MG63 (cell line): Measurements from ENCODE around the gene CBFA2T2. TPM values are rescaled to one million over a fixed set of nuclear protein-coding genes. Genes with fewer than 3 reads are reported as not detected.
A peak's percentile ranks its signal among the peaks of the same experiment; 100 is the strongest.
"Not testable (repeated sequence)": the region's sequence is repeated elsewhere in the genome, so short reads cannot be mapped to it uniquely, and the experiment has no call there.

ENCODE experiments used
- DNase-seq: peaks from one replicate; pipeline ENCODE4 v3.0.0-alpha.2; 2020
- H3K27me3 ChIP-seq: fragments of 250-450 bp; sonication (Bioruptor Pico); 2 replicates; pipeline ENCODE4 v1.5.1; 2020; ENCODE audit warnings: mild to moderate bottlenecking, moderate library complexity
- H3K36me3 ChIP-seq: fragments of 250-450 bp; sonication (Bioruptor Pico); 2 replicates; pipeline ENCODE4 v1.5.1; 2020; ENCODE audit warnings: mild to moderate bottlenecking, moderate library complexity
- H3K4me3 ChIP-seq: fragments of 250-450 bp; sonication (Bioruptor Pico); 2 replicates; pipeline ENCODE4 v1.5.1; 2020; ENCODE audit warnings: mild to moderate bottlenecking, moderate library complexity
- H3K9me3 ChIP-seq: fragments of 250-450 bp; sonication (Bioruptor Pico); 2 replicates; pipeline ENCODE4 v1.5.1; 2020; ENCODE audit warnings: mild to moderate bottlenecking, moderate library complexity
- total RNA-seq: library from RNA; depleted of rRNA; stranded (reverse); fragments of >200 nt; shearing (Covaris generic); gene quantifications from 2 replicates; pipeline ENCODE4 v1.2.3, GENCODE V29; 2014; ENCODE audit warnings: low replicate concordance

Gene CBFA2T2
- total RNA-seq, 1 experiment from 2014 or later, result 7.2 TPM

DNA sequence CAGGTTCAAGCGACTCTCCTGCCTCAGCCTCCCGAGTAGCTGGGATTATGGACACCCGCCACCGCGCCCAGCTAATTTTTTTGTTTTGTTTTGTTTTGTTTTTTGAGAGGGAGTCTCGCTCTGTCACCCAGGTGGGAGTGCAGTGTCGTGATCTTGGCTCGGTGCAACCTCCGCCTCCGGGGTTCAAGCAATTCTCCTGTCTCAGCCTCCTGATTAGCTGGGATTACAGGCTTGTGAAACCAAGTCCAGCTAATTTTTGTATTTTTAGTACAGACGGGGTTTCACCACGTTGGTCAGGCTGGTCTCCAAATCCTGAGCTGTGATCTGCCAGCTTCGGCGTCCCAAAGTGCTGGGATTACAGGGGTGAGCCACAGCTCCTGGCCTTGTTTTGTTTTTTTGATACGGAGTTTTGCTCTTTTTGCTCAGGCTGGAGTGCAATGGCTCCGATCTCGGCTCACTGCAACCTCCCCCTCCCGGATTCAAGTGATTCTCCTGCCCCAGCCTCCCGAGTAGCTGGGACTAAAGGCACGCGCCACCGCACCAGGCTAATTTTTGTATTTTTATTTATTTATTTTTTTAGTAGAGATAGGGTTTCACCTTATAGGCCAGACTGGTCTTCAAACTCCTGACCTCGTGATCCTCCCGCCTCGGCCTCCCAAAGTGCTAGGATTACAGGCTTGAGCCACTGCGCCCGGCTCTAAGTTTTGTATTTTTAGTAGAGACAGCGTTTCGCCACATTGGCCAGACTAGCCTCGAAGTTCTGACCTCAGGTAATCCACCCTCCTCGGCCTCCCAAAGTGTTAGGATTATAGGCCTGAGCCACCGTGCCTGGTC lies 1.0 kb upstream of the CBFA2T2 start:
- peak overlapping the region; percentile 94 for H3K4me3 ChIP-seq
- not testable (repeated sequence) for H3K36me3 ChIP-seq, H3K9me3 ChIP-seq

DNA sequence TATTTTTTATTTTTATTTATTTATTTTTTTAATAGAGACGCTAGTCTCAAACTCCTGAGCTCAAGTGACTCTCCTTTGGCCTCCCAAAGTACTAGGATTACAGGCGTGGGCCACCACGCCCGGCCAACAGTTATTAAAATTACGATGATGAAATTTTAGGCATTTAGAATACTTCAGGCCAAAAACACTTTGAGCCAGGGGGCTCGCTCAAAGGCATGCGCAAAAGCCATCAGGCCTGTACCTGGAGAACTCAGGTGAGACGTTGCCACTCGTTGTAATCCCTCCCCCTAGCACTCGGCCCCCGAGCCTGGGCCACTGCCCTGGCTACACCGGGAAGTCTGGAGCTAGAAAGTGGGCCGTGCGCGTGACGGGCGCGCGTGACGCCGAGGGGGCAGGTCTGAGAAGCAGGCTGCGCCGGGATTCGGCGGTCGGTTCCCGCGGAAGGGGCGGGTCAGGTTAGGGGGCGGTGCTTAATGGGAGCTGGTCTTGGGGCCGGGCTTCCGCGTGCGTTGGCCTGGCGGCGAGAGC lies 337 bp upstream of the CBFA2T2 start:
- no peaks in the 10 kb centered on the region for H3K27me3 ChIP-seq
- DNase-seq, result peak; percentile 98
- H3K9me3 ChIP-seq, result no peaks in the 10 kb centered on the region
- no peaks in the 10 kb centered on the region for H3K36me3 ChIP-seq
- H3K4me3 ChIP-seq, result peak overlapping the region; percentile 94

More for the DNA sequence above, 1.0 kb upstream of the CBFA2T2 start:
- DNase-seq, H3K27me3 ChIP-seq: not testable (repeated sequence)

DNA sequence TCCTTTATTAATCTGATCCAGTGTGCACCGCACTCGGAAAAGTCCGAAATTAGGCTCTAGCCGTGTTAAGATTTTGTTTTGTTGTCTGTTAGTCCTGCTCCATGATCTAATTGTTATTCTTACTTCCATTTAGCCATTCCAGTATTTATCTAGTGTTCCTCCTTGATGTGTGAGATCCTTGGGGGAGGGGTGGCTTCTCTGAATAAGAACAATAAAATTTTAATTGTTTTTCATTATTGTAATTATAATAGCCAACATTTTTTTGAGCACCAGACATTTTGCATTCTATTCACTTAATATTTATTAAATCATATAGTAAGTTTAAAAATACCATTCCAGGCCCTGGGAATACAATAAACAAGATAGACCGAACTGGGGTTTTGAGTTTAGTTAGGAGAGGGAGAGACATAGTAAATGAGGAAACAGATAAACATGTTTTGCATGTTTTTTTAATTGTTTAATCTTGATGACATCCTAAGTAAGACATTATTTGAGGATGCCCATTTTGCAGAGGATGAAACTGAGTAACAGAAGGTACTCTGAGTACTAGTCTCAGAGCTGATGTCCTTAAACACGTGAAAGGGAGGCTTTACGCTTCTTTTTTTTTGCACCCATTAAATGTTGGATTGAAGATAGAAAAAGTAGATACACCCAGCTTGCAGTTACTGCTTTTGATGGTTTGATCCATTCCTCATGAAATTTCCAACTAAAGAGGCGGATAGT lies 1.2 kb downstream of the CBFA2T2 start:
- no peaks in the 10 kb centered on the region for H3K27me3 ChIP-seq
- H3K9me3 ChIP-seq, result no peaks in the 10 kb centered on the region
- no peaks in the 10 kb centered on the region for H3K36me3 ChIP-seq
- no peak for DNase-seq
- peak overlapping the region; percentile 94 for H3K4me3 ChIP-seq

DNA sequence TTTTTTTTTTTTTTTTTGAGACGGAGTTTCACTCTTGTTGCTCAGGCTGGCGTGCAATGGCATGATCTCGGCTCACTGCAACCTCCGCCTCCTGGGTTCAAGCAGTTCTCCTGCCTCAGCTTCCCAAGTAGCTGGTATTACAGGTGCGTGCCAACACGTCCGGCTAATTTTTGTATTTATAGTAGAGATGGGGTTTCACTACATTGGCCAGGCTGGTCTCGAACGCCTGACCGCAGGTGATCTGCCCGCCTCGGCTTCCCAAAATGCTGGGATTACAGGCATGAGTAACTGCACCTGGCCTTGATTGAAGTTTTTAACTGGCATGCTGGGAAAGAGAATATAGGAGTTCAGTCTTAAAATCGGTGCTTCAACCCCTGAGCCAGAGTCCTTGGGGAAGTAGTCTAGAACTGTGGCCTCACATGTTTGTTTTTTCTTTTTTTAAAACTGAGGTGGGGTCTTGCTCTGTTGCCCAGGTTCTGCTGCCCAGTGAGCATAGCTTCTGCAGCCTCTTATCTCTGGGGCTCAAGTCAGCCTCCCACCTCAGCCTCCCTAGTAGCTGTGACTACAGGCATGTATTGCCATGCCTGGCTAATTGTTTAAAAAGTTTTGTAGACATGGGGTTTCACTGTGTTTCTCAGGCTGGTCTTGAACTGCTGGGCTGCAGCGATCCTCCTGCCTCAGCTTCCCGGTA lies 3.3 kb downstream of the CBFA2T2 start:
- Histone ChIP-seq H3K36me3 (no peaks in the 10 kb centered on the region), H3K9me3 (no peaks in the 10 kb centered on the region)
- DNase-seq, result no peak

DNA sequence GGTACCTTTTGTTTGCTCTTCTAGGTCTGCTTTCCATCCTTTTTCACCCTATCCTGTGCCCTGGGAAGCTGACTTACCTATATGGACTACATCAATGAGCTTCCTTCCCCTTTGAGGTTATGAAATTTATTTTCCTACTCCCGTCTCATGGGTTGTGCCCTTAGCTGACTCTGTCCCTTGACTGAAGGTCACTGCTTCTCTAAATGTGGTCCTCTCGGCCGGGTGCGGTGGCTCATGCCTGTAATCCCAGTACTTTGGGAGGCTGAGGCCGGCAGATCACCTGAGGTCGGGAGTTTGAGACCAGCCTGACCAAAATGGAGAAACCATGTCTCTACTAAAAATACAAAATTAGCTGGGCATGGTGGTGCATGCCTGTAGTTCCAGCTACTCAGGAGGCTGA lies 6.9 kb downstream of the CBFA2T2 start:
- not testable (repeated sequence) for H3K36me3 ChIP-seq, H3K27me3 ChIP-seq, H3K4me3 ChIP-seq, H3K9me3 ChIP-seq, DNase-seq

More for the DNA sequence above, 3.3 kb downstream of the CBFA2T2 start:
- Histone ChIP-seq H3K4me3 (no peak overlapping the region), H3K27me3 (no peaks in the 10 kb centered on the region)

DNA sequence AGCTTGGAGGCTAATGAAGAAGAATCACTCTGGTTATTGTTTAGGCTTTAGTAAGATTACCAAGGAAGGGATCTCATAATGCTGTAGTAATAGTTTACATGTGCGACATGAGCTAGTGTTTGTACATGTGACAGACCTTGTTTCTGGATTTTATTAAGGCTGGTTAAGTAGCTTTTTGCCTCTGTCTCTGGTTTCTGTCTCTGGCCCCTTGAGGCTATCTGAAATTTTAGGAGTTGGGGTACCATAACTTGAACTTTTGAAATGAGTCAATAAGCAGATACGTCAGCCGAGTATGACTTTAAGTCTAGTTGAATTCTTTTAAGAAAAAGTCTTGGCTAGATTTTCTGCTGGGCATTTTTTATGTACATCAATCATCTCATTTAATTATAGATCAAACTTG lies 9.5 kb downstream of the CBFA2T2 start:
- no peaks in the 10 kb centered on the region for H3K9me3 ChIP-seq
- H3K27me3 ChIP-seq, result no peaks in the 10 kb centered on the region
- no peak for DNase-seq
- no peaks in the 10 kb centered on the region for H3K36me3 ChIP-seq
- no peak overlapping the region for H3K4me3 ChIP-seq

DNA sequence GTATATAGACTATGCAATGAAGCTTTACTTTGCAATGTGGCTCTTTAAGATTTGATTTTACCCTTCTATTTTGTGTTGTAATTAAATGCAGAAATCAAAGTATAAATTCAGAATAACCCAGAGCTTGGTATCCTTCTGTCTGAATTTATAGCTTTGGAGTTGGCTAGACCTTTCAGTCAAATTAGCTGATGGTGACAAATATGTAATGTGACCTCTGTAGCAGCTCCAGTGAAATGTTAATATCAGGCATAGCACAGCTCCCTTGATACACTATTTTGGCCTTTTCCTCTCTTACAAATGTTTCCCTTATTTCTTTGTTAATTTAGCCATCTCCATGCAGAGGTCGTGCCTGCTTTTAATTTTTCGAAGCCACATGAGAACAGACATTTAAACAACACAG lies 11.1 kb downstream of the CBFA2T2 start:
- Histone ChIP-seq H3K36me3 (no peaks in the 10 kb centered on the region), H3K9me3 (no peaks in the 10 kb centered on the region), H3K27me3 (no peaks in the 10 kb centered on the region), H3K4me3 (no peak overlapping the region)
- DNase-seq, result no peak

DNA sequence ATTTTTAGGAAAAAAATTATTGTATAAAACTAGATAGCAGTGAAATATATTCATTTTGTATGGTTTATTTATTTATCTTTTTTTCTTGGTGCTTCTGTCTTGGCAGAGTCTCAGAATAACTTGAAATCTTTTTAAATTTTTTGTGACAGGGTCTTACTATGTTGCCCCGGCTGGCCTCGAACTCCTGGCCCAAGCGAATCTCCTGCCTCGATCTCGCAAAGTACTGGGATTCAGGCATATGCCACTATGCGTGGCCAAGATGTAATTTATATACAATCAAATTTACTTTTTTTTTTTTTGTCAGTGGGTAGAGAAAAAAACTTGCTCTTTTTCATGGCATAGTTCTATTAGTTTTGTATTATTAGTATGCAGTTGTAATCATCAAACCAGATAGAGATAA lies 13.7 kb downstream of the CBFA2T2 start:
- no peak for DNase-seq
- Histone ChIP-seq H3K27me3 (no peaks in the 10 kb centered on the region), H3K36me3 (no peaks in the 10 kb centered on the region), H3K4me3 (no peak overlapping the region), H3K9me3 (no peaks in the 10 kb centered on the region)

DNA sequence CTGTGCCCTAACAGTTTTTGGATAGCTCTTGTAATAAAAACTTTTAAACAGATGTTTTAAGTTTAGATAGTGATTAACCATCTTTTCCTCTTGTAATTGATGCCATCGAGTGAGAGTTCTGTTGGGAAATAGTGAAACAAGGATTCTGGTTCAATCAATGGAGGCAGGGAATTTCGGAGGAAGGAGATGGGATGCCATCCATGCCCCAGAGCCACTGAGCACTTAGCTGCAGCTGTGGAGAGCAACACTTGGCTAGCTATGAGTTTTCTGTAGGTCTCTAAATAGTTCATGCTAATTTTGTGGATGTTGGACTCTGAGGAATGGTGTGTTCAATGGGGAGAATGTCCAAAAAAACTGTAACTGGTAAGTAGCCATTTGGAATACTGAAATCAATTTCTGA lies 16.7 kb downstream of the CBFA2T2 start:
- DNase-seq, result no peak
- H3K27me3 ChIP-seq, result no peaks in the 10 kb centered on the region
- H3K36me3 ChIP-seq, result no peaks in the 10 kb centered on the region
- H3K9me3 ChIP-seq, result no peaks in the 10 kb centered on the region; the same call in 1 of the 2 replicates
- no peak overlapping the region for H3K4me3 ChIP-seq

DNA sequence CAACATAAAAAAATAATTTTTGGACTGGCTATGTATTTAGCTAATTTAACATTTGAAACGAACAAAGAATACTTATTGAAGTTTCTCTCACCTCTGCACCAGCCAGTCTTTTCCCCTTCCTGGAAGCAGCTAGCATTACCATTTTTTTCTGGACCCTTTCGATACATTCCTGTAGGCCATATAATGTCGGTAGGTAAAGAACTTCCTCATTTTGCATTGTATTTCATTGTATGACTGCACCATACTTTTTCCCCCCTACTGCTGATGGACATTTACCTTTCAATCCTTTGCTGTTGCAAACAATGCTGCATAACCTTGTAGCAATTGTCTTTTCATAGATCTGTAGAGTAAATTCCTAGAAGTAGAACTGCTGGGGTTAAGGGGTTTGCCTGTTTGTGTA lies 17.6 kb downstream of the CBFA2T2 start:
- DNase-seq, result no peak
- Histone ChIP-seq H3K9me3 (no peaks in the 10 kb centered on the region; the same call in 1 of the 2 replicates), H3K36me3 (no peaks in the 10 kb centered on the region), H3K27me3 (no peaks in the 10 kb centered on the region), H3K4me3 (no peak overlapping the region)

DNA sequence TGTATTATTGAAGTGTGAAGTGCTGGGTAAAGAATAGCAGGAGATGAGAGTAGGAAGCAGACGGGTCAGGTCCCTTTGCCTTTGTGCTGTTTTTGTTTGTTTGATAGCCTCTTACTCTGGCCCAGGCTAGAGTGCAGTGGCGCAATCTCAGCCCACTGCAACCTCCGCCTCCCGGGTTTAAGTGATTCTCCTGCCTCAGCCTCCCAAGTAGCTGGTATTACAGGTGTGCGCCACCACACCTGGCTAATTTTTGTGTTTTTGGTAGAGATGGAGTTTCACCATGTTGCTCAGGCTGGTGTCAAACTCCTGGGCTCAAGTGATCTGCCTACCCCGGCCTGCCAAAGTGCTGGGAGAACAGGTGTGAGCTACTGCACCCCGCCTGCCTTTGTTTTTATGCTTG lies 18.1 kb downstream of the CBFA2T2 start:
- not testable (repeated sequence) for H3K36me3 ChIP-seq, H3K4me3 ChIP-seq, DNase-seq, H3K9me3 ChIP-seq, H3K27me3 ChIP-seq

DNA sequence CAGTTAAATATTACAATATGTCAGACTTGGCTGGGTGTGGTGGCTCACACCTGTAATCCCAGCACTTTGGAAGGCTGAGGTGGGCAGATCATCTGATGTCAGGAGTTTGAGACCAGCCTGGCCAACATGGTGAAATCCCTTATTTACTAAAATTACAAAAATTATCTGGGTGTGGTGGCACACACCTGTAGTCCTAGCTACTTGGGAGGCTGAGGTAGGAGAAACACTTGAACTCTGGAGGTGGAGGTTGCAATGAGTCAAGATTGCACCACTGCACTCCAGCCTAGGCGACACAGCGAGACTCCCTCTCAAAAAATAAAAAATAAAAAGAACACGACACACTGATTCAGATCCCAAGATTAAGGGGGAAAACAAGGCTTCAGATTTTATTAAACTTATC lies 19.2 kb downstream of the CBFA2T2 start:
- not testable (repeated sequence) for H3K9me3 ChIP-seq, H3K27me3 ChIP-seq, H3K4me3 ChIP-seq, H3K36me3 ChIP-seq, DNase-seq

DNA sequence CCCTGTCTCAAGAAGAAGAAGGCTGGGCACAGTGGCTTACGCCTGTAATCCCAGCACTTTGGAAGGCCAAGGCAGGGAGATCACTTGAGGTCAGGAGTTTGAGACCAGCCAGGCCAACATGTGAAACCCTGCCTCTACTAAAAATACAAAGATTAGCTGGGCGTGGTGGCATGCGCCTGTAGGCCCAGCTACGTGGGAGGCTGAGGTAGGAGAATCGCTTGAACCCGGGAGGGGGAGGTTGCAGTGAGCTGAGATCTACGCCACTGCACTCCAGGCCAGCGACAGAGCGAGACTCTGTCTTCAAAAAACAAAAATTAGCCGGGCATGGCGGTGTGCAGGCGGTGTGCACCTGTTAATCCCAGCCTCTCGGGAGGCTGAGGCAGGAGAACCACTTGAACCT lies 22.0 kb downstream of the CBFA2T2 start:
- H3K4me3 ChIP-seq, H3K9me3 ChIP-seq, H3K36me3 ChIP-seq, DNase-seq, H3K27me3 ChIP-seq: not testable (repeated sequence)

DNA sequence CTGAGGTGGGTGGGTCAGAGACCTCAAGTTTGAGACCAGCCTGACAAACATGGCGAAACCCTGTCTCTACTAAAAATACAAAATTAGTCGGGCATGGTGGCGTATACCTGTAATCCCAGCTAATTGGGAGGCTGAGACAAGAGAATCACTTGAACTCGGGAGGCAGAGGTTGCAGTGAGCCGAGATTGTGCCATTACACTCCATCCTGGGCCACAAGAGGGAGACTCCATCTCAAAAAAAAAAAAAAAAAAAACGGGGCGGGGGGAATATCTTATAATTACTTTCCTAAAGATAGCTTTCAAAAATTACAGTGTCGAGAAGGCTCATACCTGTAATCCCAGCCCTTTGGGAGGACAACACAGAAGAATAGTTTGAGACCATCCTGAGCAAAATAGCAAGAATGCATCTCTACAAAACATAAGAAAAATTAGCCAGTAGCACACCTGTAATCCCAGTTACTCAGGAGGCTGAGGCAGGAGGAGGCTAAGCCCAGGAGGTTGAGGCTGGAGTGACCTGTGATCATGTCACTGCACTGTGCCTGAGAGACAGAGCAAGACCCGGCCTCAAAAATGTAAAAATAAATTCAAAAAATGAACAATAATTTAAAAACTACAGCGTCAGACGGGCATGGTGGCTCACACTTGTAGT lies 25.8 kb downstream of the CBFA2T2 start:
- Histone ChIP-seq H3K4me3 (no peak overlapping the region), H3K9me3 (no peaks in the 10 kb centered on the region), H3K27me3 (no peaks in the 10 kb centered on the region), H3K36me3 (no peaks in the 10 kb centered on the region)
- DNase-seq, result no peak

DNA sequence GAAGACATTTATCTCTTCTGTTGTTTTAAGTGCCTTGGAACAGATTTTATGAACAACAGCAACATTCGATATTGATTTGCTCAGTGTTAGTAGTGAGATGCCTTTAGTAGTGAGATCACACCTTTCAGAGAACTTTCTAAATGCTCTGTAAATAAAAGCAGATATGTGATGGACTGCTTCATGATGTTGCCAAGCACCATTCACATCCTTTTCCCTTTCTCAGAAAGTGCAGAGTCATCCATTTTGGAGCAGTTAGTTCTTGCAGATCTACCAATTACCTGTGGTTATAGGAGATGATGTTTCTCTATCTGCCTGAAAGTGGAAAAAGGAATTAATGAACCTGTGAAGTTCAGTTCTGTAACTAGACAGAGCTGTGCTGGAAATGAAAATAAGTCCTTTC lies 27.0 kb downstream of the CBFA2T2 start:
- Histone ChIP-seq H3K4me3 (no peak overlapping the region), H3K9me3 (no peaks in the 10 kb centered on the region), H3K36me3 (no peaks in the 10 kb centered on the region), H3K27me3 (no peaks in the 10 kb centered on the region)
- DNase-seq, result no peak

DNA sequence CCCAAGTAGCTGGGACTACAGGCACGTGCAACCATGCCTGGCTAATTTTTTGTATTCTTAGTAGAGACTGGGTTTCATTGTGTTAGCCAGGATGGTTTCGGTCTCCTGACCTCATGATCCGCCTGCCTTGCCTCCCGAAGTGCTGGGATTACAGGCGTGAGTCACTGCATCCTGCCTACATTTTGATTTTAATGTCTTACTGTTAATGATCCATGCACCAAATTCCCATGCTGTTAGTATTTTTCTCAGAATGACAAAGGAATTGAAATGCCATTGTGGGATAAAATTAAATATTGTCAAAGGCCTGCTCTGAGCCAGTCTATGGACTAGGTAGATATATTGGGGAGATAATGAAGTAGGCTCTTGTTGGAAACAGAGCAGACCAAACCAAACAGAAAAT lies 28.2 kb downstream of the CBFA2T2 start:
- DNase-seq, result peak; percentile 87
- Histone ChIP-seq H3K36me3 (no peaks in the 10 kb centered on the region), H3K9me3 (no peaks in the 10 kb centered on the region), H3K27me3 (no peaks in the 10 kb centered on the region), H3K4me3 (no peak overlapping the region)

DNA sequence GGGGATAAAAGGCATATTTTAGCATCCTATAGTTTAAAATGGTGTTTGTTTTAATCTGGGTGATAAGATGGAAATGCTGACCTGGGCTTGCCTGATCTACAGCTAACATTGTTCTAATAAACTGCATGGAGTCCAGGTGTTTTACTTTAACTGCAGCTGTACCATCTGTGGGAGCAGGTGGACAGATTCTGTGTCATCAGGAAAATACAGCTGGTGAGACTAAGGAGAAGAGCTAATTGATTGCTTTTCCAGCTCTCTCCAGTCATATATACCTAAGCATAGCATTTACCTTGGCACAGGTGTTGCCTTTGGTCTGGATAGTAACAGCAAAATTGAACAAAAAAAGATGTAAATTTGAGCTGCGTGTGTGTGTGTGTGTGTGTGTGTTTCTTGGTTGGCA lies 31.6 kb downstream of the CBFA2T2 start:
- DNase-seq, result no peak
- Histone ChIP-seq H3K4me3 (no peak overlapping the region), H3K9me3 (no peaks in the 10 kb centered on the region), H3K36me3 (no peaks in the 10 kb centered on the region), H3K27me3 (no peaks in the 10 kb centered on the region)
